ENCODE measurements around the gene SSH2. TPM values are rescaled to one million over a fixed set of nuclear protein-coding genes. Genes with fewer than 3 reads are reported as not detected.

SSH2 gene
- total RNA-seq, 1 donor from 2014 or later = 21.9 TPM

DNA sequence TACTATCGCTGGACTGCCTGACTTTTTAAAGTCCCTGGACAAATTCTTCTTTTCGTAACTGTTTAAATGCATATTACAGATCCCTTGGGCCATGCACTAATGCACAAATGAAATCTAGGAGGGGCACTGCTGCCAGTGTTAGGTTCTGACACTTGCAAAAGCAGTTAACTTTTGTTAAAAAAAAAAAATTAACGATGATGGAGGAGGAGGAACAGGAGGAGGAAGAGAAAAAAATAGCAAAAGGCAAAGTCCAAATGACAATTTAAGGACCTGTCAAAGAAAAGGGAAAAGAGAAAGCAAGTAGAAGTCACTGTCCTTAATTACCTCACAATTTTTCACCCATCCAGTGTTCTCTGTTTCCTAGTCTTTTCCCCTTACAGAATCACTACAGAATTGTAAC is 209.5 kb downstream of the SSH2 start:
- Mint-ChIP-seq H3K9me3 (ENCODE audit: unreplicated experiment) (peaks cover 4% of the 10 kb centered on the region), H3K4me3 (ENCODE audit: unreplicated experiment) (no peak overlapping the region), H3K36me3 (ENCODE audit: unreplicated experiment) (peaks cover 11% of the 10 kb centered on the region), H3K27me3 (ENCODE audit: unreplicated experiment) (no peaks in the 10 kb centered on the region), H3K27ac (ENCODE audit: unreplicated experiment) (no peak overlapping the region), H3K4me1 (ENCODE audit: unreplicated experiment) (peaks cover 19% of the 10 kb centered on the region)
- TF ChIP-seq, protein P1, sequence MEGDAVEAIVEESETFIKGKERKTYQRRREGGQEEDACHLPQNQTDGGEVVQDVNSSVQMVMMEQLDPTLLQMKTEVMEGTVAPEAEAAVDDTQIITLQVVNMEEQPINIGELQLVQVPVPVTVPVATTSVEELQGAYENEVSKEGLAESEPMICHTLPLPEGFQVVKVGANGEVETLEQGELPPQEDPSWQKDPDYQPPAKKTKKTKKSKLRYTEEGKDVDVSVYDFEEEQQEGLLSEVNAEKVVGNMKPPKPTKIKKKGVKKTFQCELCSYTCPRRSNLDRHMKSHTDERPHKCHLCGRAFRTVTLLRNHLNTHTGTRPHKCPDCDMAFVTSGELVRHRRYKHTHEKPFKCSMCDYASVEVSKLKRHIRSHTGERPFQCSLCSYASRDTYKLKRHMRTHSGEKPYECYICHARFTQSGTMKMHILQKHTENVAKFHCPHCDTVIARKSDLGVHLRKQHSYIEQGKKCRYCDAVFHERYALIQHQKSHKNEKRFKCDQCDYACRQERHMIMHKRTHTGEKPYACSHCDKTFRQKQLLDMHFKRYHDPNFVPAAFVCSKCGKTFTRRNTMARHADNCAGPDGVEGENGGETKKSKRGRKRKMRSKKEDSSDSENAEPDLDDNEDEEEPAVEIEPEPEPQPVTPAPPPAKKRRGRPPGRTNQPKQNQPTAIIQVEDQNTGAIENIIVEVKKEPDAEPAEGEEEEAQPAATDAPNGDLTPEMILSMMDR (IDR thresholded peaks at IDR 0.05) = no peak
- DNase-seq (ENCODE audit: extremely low spot score, unreplicated experiment) = no peak

GRCh38 chr17:29719469-29719868 is 210.6 kb downstream of the SSH2 start:
- peaks cover 19% of the 10 kb centered on the region for H3K4me1 Mint-ChIP-seq (ENCODE audit: unreplicated experiment)

GRCh38 chr17:29718446-29719039 is 211.5 kb downstream of the SSH2 start:
- no peak overlapping the region for H3K4me3 Mint-ChIP-seq (ENCODE audit: unreplicated experiment)
- TF ChIP-seq, protein P1 (IDR thresholded peaks at IDR 0.05) = no peak
- DNase-seq (ENCODE audit: extremely low spot score, unreplicated experiment) = no peak
- H3K27me3 Mint-ChIP-seq (ENCODE audit: unreplicated experiment) = no peaks in the 10 kb centered on the region
- peaks cover 4% of the 10 kb centered on the region for H3K9me3 Mint-ChIP-seq (ENCODE audit: unreplicated experiment)
- H3K4me1 Mint-ChIP-seq (ENCODE audit: unreplicated experiment) = peaks cover 21% of the 10 kb centered on the region
- H3K36me3 Mint-ChIP-seq (ENCODE audit: unreplicated experiment) = peaks cover 12% of the 10 kb centered on the region
- H3K27ac Mint-ChIP-seq (ENCODE audit: unreplicated experiment) = no peak overlapping the region

More at GRCh38 chr17:29719469-29719868, 210.6 kb downstream of the SSH2 start:
- H3K9me3 Mint-ChIP-seq (ENCODE audit: unreplicated experiment) = peaks cover 4% of the 10 kb centered on the region
- no peak overlapping the region for H3K27ac Mint-ChIP-seq (ENCODE audit: unreplicated experiment)
- no peaks in the 10 kb centered on the region for H3K27me3 Mint-ChIP-seq (ENCODE audit: unreplicated experiment)
- DNase-seq (ENCODE audit: extremely low spot score, unreplicated experiment) = no peak
- H3K36me3 Mint-ChIP-seq (ENCODE audit: unreplicated experiment) = peaks cover 11% of the 10 kb centered on the region
- no peak overlapping the region for H3K4me3 Mint-ChIP-seq (ENCODE audit: unreplicated experiment)
- TF ChIP-seq, protein P1 (IDR thresholded peaks at IDR 0.05) = no peak

GRCh38 chr17:29717817-29718216 is 212.2 kb downstream of the SSH2 start:
- TF ChIP-seq, protein P1 (IDR thresholded peaks at IDR 0.05) = no peak
- peaks cover 15% of the 10 kb centered on the region for H3K4me1 Mint-ChIP-seq (ENCODE audit: unreplicated experiment)
- no peak for DNase-seq (ENCODE audit: extremely low spot score, unreplicated experiment)
- H3K4me3 Mint-ChIP-seq (ENCODE audit: unreplicated experiment) = no peak overlapping the region
- H3K27me3 Mint-ChIP-seq (ENCODE audit: unreplicated experiment) = no peaks in the 10 kb centered on the region
- H3K9me3 Mint-ChIP-seq (ENCODE audit: unreplicated experiment) = peaks cover 4% of the 10 kb centered on the region
- no peak overlapping the region for H3K27ac Mint-ChIP-seq (ENCODE audit: unreplicated experiment)
- peaks cover 12% of the 10 kb centered on the region for H3K36me3 Mint-ChIP-seq (ENCODE audit: unreplicated experiment)

DNA sequence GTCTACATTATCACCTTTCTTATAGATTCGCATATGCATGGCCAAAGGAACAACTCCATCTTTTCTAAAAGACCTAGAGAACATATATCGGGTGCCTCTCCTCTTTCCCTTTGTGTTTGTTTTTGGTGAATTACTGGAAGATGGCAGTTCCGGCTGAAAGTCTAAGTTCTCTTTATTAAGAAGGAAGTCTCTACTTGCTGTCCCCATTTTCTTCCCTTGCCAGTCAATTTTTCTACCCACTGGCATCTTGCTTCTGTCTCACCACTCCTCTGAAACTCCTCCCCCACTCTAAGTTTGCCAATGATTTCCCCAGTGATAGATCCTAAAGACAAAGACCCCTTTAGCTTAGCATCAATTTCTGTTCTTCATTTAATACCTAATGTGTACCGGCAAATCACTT is 213.5 kb downstream of the SSH2 start:
- no peak overlapping the region for H3K27ac Mint-ChIP-seq (ENCODE audit: unreplicated experiment)
- no peak overlapping the region for H3K4me3 Mint-ChIP-seq (ENCODE audit: unreplicated experiment)
- peaks cover 4% of the 10 kb centered on the region for H3K9me3 Mint-ChIP-seq (ENCODE audit: unreplicated experiment)
- H3K4me1 Mint-ChIP-seq (ENCODE audit: unreplicated experiment) = peaks cover 7% of the 10 kb centered on the region
- TF ChIP-seq, protein P1 (IDR thresholded peaks at IDR 0.05) = no peak
- H3K36me3 Mint-ChIP-seq (ENCODE audit: unreplicated experiment) = peaks cover 15% of the 10 kb centered on the region
- DNase-seq (ENCODE audit: extremely low spot score, unreplicated experiment) = no peak
- H3K27me3 Mint-ChIP-seq (ENCODE audit: unreplicated experiment) = no peaks in the 10 kb centered on the region

Measured in osteocyte (in vitro differentiated cells).